ENCODE measurements around the gene SLIRP. TPM values are rescaled to one million over a fixed set of nuclear protein-coding genes. Genes with fewer than 3 reads are reported as not detected.

Gene SLIRP
- total RNA-seq, 1 experiment from 2014 or later: 137 TPM

- peaks cover 57% of the 10 kb centered on the region for H3K36me3 Mint-ChIP-seq (ENCODE audit: insufficient read depth, unreplicated experiment)
- H3K27ac Mint-ChIP-seq (ENCODE audit: unreplicated experiment): no peak overlapping the region
- H3K4me1 Mint-ChIP-seq (ENCODE audit: low read depth, unreplicated experiment): no peaks in the 10 kb centered on the region
- intact Hi-C loops (cut with micrococcal nuclease; ENCODE audit: unreplicated experiment): no loop called here
- no peaks in the 10 kb centered on the region for H3K27me3 Mint-ChIP-seq (ENCODE audit: unreplicated experiment)
- DNase-seq: no peak
- BruUV-seq (replicated peaks): TSS peak; percentile 95
- no peak overlapping the region for H3K4me3 Mint-ChIP-seq (ENCODE audit: low read depth, unreplicated experiment)
- no peak for TF ChIP-seq CTCF (IDR thresholded peaks at IDR 0.05; ENCODE audit: unreplicated experiment)
- no peaks in the 10 kb centered on the region for H3K9me3 Mint-ChIP-seq (ENCODE audit: low read depth, unreplicated experiment)
- CTCF ChIA-PET: interaction anchor here (0.6 kb wide), 1 partner anchor 36 kb away, joined by 3 read pairs; no protein-coding TSS in a partner anchor
These were observed 9.9 kb downstream of the SLIRP start for GRCh38 chr14:77717608-77718305.

- Mint-ChIP-seq H3K36me3 (ENCODE audit: insufficient read depth, unreplicated experiment) (peaks cover 69% of the 10 kb centered on the region), H3K27ac (ENCODE audit: unreplicated experiment) (no peak overlapping the region), H3K4me3 (ENCODE audit: low read depth, unreplicated experiment) (no peak overlapping the region), H3K27me3 (ENCODE audit: unreplicated experiment) (no peaks in the 10 kb centered on the region), H3K4me1 (ENCODE audit: low read depth, unreplicated experiment) (no peaks in the 10 kb centered on the region), H3K9me3 (ENCODE audit: low read depth, unreplicated experiment) (no peaks in the 10 kb centered on the region)
- CTCF ChIA-PET: no interaction called here
- no TSS peak for BruUV-seq (replicated peaks)
- TF ChIP-seq CTCF (IDR thresholded peaks at IDR 0.05; ENCODE audit: unreplicated experiment): no peak
- DNase-seq: no peak
- intact Hi-C loops (cut with micrococcal nuclease; ENCODE audit: unreplicated experiment): no loop called here
These were observed 13.5 kb downstream of the SLIRP start for GRCh38 chr14:77721437-77721836.

- no peak for DNase-seq
- no peak for TF ChIP-seq CTCF (IDR thresholded peaks at IDR 0.05; ENCODE audit: unreplicated experiment)
- no peaks in the 10 kb centered on the region for H3K9me3 Mint-ChIP-seq (ENCODE audit: low read depth, unreplicated experiment)
- no TSS peak for BruUV-seq (replicated peaks)
- CTCF ChIA-PET: no interaction called here
- peaks cover 77% of the 10 kb centered on the region for H3K36me3 Mint-ChIP-seq (ENCODE audit: insufficient read depth, unreplicated experiment)
- H3K27ac Mint-ChIP-seq (ENCODE audit: unreplicated experiment): no peak overlapping the region
- H3K27me3 Mint-ChIP-seq (ENCODE audit: unreplicated experiment): no peaks in the 10 kb centered on the region
- H3K4me1 Mint-ChIP-seq (ENCODE audit: low read depth, unreplicated experiment): no peaks in the 10 kb centered on the region
- no peak overlapping the region for H3K4me3 Mint-ChIP-seq (ENCODE audit: low read depth, unreplicated experiment)
- intact Hi-C loops (cut with micrococcal nuclease; ENCODE audit: unreplicated experiment): no loop called here
These were observed 14.4 kb downstream of the SLIRP start for GRCh38 chr14:77722301-77722700.

- no peak for TF ChIP-seq CTCF (IDR thresholded peaks at IDR 0.05; ENCODE audit: unreplicated experiment)
- CTCF ChIA-PET: no interaction called here
- no TSS peak for BruUV-seq (replicated peaks)
- intact Hi-C loops (cut with micrococcal nuclease; ENCODE audit: unreplicated experiment): no loop called here
- Mint-ChIP-seq H3K9me3 (ENCODE audit: low read depth, unreplicated experiment) (no peaks in the 10 kb centered on the region), H3K36me3 (ENCODE audit: insufficient read depth, unreplicated experiment) (peaks cover 50% of the 10 kb centered on the region), H3K27me3 (ENCODE audit: unreplicated experiment) (no peaks in the 10 kb centered on the region), H3K4me3 (ENCODE audit: low read depth, unreplicated experiment) (no peak overlapping the region), H3K27ac (ENCODE audit: unreplicated experiment) (no peak overlapping the region), H3K4me1 (ENCODE audit: low read depth, unreplicated experiment) (no peaks in the 10 kb centered on the region)
- no peak for DNase-seq
These were observed 23.1 kb downstream of the SLIRP start for GRCh38 chr14:77730976-77731497.

Measured in Calu3 (cell line).